ENCODE data around the gene GLRX5.
"Not testable (repeated sequence)": the region's sequence is repeated elsewhere in the genome, so short reads cannot be mapped to it uniquely, and the experiment has no call there.

GLRX5 gene

DNA sequence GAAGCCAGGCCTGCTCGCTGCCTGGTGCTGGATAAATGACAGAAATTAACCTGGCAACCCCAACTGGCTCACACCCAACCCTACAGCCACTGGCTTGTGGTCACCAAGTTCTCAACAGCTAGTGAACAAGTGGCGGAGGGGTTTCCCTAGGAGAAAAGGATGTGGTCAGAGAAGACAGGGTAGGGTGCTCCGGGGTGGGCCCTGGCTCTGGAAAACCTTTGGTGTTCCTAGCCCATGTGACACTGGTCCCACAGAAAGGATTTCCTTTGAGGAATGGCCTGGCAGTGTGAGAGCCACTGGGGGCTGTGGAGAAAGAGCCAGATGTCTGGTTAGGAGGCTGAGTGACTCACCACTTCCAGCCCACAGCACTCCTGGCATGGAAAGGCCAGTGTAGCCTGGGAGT lies 27.1 kb upstream of the GLRX5 start:
- no peak for DNase-seq (ENCODE audit: extremely low read depth, low read depth)

GRCh38 chr14:95508377-95508776 lies 26.5 kb upstream of the GLRX5 start:
- TF ChIP-seq CTCF (IDR thresholded peaks at IDR 0.05; ENCODE audit: low read depth, low read length), result no peak

More for the DNA sequence above, 27.1 kb upstream of the GLRX5 start:
- no peak for TF ChIP-seq CTCF (IDR thresholded peaks at IDR 0.05; ENCODE audit: low read depth, low read length)

DNA sequence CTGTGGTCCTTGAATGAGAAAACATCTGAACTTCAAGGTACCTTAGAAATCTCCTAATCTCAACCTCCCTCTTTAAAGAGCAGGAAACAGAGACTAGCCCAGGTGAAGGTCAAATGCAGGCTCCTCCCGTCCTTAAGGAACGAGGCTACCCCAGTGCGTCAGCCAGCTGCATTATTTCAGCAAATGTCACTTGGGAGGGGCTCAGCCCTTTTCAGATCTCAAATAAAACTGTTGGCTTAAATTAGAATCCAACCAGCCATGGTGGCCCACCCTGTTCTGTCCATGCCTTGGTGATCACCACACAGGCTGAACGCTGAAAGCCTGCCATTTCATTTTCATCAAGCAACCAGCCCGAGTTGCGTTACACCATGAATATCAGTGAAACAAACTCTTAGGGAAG lies 25.4 kb upstream of the GLRX5 start:
- no peak for DNase-seq (ENCODE audit: extremely low read depth, low read depth)
- no peak for TF ChIP-seq CTCF (IDR thresholded peaks at IDR 0.05; ENCODE audit: low read depth, low read length)

More at GRCh38 chr14:95508377-95508776, 26.5 kb upstream of the GLRX5 start:
- DNase-seq (ENCODE audit: extremely low read depth, low read depth), result no peak

GRCh38 chr14:95510344-95510743 lies 24.5 kb upstream of the GLRX5 start:
- DNase-seq (ENCODE audit: extremely low read depth, low read depth), result not testable (repeated sequence)

- no peak for DNase-seq (ENCODE audit: extremely low read depth, low read depth)
- no peak for TF ChIP-seq CTCF (IDR thresholded peaks at IDR 0.05; ENCODE audit: low read depth, low read length)
These were observed 24.0 kb upstream of the GLRX5 start for GRCh38 chr14:95510804-95511203.

- DNase-seq (ENCODE audit: extremely low read depth, low read depth), result no peak
- no peak for TF ChIP-seq CTCF (IDR thresholded peaks at IDR 0.05; ENCODE audit: low read depth, low read length)
These were observed 23.2 kb upstream of the GLRX5 start for GRCh38 chr14:95511687-95512086.

- DNase-seq (ENCODE audit: extremely low read depth, low read depth), result no peak
- TF ChIP-seq CTCF (IDR thresholded peaks at IDR 0.05; ENCODE audit: low read depth, low read length), result no peak
These were observed 21.6 kb upstream of the GLRX5 start for GRCh38 chr14:95513291-95513690.
